ENCODE data around the gene NSRP1.
"Not testable (repeated sequence)": the region's sequence is repeated elsewhere in the genome, so short reads cannot be mapped to it uniquely, and the experiment has no call there.

Gene NSRP1

GRCh38 chr17:30222251-30222650, 105.6 kb downstream of the NSRP1 start:
- DNase-seq (ENCODE audit: low read depth in 2 of 2), result no peak

GRCh38 chr17:30222721-30223175, 106.1 kb downstream of the NSRP1 start:
- DNase-seq (ENCODE audit: low read depth in 2 of 2), result no peak

GRCh38 chr17:30224419-30224960, 107.9 kb downstream of the NSRP1 start:
- no peak for DNase-seq (ENCODE audit: low read depth in 2 of 2)

- DNase-seq (ENCODE audit: low read depth in 2 of 2), result no peak
Observed at GRCh38 chr17:30225112-30225511, 108.5 kb downstream of the NSRP1 start.

GRCh38 chr17:30225919-30226553, 109.4 kb downstream of the NSRP1 start:
- no peak for DNase-seq (ENCODE audit: low read depth in 2 of 2)

- DNase-seq (ENCODE audit: low read depth in 2 of 2), result no peak
Observed at GRCh38 chr17:30226878-30227277, 110.3 kb downstream of the NSRP1 start.

- no peak for DNase-seq (ENCODE audit: low read depth in 2 of 2)
Observed at GRCh38 chr17:30228011-30228410, 111.4 kb downstream of the NSRP1 start.

GRCh38 chr17:30229012-30229411, 112.4 kb downstream of the NSRP1 start:
- no peak for DNase-seq (ENCODE audit: low read depth in 2 of 2)

GRCh38 chr17:30230009-30230408, 113.4 kb downstream of the NSRP1 start:
- DNase-seq (ENCODE audit: low read depth in 2 of 2), result not testable (repeated sequence)

GRCh38 chr17:30230596-30231125, 114.0 kb downstream of the NSRP1 start:
- DNase-seq (ENCODE audit: low read depth in 2 of 2), result no peak

- DNase-seq (ENCODE audit: low read depth in 2 of 2), result no peak
Observed at GRCh38 chr17:30232015-30232823, 115.6 kb downstream of the NSRP1 start.

GRCh38 chr17:30232824-30233427, 116.3 kb downstream of the NSRP1 start:
- DNase-seq (ENCODE audit: low read depth in 2 of 2), result no peak

- no peak for DNase-seq (ENCODE audit: low read depth in 2 of 2)
Observed at GRCh38 chr17:30234296-30234695, 117.7 kb downstream of the NSRP1 start.

- no peak for DNase-seq (ENCODE audit: low read depth in 2 of 2)
Observed at GRCh38 chr17:30234964-30235363, 118.3 kb downstream of the NSRP1 start.

GRCh38 chr17:30235386-30236296, 119.0 kb downstream of the NSRP1 start, which contains the start of gene SLC6A4:
Gene SLC6A4, minus strand, starts transcription at chr17:30235697. Its CDS starts 13,739 bp downstream, at chr17:30221958.
- DNase-seq (ENCODE audit: low read depth in 2 of 2), result no peak

All from stimulated activated CD4-positive, alpha-beta T cell treated with anti-CD3 and anti-CD28 coated beads, Interleukin-12 subunit alpha, Interleukin-12 subunit beta, amount 100 ng/mL, for 24 hours (primary cell).